Measurements from ENCODE around the gene GDI2.
"Not testable (repeated sequence)": the region's sequence is repeated elsewhere in the genome, so short reads cannot be mapped to it uniquely, and the experiment has no call there.

GDI2 gene

DNA sequence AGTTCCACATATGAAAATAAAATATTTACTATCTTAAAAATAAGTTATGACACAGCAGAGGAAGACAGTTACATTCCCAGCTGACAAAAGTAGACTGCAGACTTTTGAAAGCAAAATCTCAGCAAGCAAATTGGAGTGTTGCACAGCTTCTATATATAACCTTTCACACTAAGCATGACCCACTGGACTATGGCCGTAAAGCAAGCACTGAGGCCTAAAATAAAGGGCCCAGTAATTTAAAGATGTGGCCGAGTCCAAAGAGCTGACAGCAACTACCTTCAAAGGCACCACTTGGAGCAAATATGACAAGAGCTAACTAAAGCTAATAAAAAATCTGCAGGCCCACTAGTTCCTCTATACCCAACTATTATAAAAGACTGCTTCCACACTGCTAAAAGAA, 6.5 kb downstream of the GDI2 start:
- peaks cover 50% of the 10 kb centered on the region for H3K4me1 ChIP-seq (ENCODE audit: insufficient read depth, low read length)
- no peak overlapping the region for H3K4me3 ChIP-seq (ENCODE audit: low read depth in 1 of 2, low read length in 2 of 2)
- no peak overlapping the region for H3K27ac ChIP-seq (ENCODE audit: low read depth, low read length)
- no peak overlapping the region for H3K9ac ChIP-seq (ENCODE audit: low read length)
- H3K36me3 ChIP-seq (ENCODE audit: insufficient read depth, low read length): no peaks in the 10 kb centered on the region
- no peaks in the 10 kb centered on the region for H3K27me3 ChIP-seq (ENCODE audit: control insufficient read depth in 1 of 2, insufficient read depth in 2 of 2, low read length in 2 of 2)
- no peaks in the 10 kb centered on the region for H3K9me3 ChIP-seq (ENCODE audit: low read length)

DNA sequence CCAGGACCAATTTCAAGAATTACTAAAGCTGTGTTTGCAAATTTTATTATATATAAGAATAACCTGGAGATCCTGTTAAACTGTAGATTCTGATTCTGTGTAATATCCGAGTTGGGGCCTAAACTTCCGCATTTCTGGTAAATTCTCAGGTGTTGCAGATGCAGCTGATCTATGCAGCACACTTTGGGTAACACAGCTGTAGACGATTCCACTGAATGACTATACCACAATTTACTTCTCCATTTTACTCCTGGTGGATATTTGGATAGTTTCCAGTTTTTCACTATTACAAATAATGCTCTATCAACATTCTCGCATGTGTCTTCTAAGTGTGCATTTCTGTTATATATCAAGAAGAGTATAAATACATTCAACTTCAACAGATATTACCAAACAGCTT, 7.5 kb downstream of the GDI2 start:
- H3K36me3 ChIP-seq (ENCODE audit: insufficient read depth, low read length): no peaks in the 10 kb centered on the region
- H3K4me1 ChIP-seq (ENCODE audit: insufficient read depth, low read length): peaks cover 42% of the 10 kb centered on the region
- H3K4me3 ChIP-seq (ENCODE audit: low read depth in 1 of 2, low read length in 2 of 2): no peak overlapping the region
- H3K27ac ChIP-seq (ENCODE audit: low read depth, low read length): no peak overlapping the region
- no peaks in the 10 kb centered on the region for H3K9me3 ChIP-seq (ENCODE audit: low read length)
- H3K9ac ChIP-seq (ENCODE audit: low read length): no peak overlapping the region
- no peaks in the 10 kb centered on the region for H3K27me3 ChIP-seq (ENCODE audit: control insufficient read depth in 1 of 2, insufficient read depth in 2 of 2, low read length in 2 of 2)

DNA sequence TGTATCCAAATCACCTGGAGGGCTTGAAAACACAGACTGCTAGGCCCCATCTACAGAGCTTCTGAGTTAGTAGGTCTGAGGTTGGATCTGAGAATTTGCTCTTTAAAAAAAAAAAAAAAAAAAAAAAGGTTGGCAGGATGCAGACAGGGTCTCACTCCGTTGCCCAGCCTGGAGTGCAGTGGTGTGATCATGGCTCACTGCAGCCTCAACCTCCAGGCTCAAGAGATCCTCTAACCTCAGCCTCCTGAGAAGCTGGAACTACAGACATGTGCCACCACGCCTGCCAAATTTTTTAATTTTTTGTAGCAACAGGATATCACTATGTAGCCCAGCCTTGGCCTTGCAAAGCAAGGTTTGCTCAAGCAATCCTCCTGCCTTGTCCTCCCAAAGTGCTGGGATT, 8.0 kb downstream of the GDI2 start:
- Histone ChIP-seq H3K36me3 (ENCODE audit: insufficient read depth, low read length) (no peaks in the 10 kb centered on the region), H3K9ac (ENCODE audit: low read length) (no peak overlapping the region), H3K27ac (ENCODE audit: low read depth, low read length) (no peak overlapping the region), H3K4me3 (ENCODE audit: low read depth in 1 of 2, low read length in 2 of 2) (no peak overlapping the region), H3K4me1 (ENCODE audit: insufficient read depth, low read length) (peaks cover 37% of the 10 kb centered on the region), H3K27me3 (ENCODE audit: control insufficient read depth in 1 of 2, insufficient read depth in 2 of 2, low read length in 2 of 2) (no peaks in the 10 kb centered on the region), H3K9me3 (ENCODE audit: low read length) (no peaks in the 10 kb centered on the region)

DNA sequence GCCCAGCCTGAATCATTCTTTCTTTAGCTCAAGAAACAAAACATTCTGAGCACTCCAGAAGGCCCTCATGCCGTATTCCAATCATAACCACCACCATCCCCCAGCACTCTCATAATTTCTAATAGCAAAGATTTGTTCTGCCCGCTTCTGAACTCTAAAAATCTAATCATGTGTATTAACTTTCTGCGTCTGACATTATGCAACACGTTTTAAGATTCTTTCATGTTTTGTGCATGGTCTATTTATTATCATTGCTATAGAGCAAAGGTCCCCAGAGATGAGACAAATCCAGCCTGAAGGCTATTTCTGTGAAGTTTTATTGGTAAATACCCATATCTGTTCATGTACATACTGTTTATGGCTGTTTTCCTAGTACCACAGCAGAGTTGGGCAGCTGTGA, 8.8 kb downstream of the GDI2 start:
- H3K27me3 ChIP-seq (ENCODE audit: control insufficient read depth in 1 of 2, insufficient read depth in 2 of 2, low read length in 2 of 2): no peaks in the 10 kb centered on the region
- H3K27ac ChIP-seq (ENCODE audit: low read depth, low read length): no peak overlapping the region
- H3K9ac ChIP-seq (ENCODE audit: low read length): no peak overlapping the region
- peaks cover 29% of the 10 kb centered on the region for H3K4me1 ChIP-seq (ENCODE audit: insufficient read depth, low read length)
- no peak overlapping the region for H3K4me3 ChIP-seq (ENCODE audit: low read depth in 1 of 2, low read length in 2 of 2)
- H3K36me3 ChIP-seq (ENCODE audit: insufficient read depth, low read length): no peaks in the 10 kb centered on the region
- no peaks in the 10 kb centered on the region for H3K9me3 ChIP-seq (ENCODE audit: low read length)

DNA sequence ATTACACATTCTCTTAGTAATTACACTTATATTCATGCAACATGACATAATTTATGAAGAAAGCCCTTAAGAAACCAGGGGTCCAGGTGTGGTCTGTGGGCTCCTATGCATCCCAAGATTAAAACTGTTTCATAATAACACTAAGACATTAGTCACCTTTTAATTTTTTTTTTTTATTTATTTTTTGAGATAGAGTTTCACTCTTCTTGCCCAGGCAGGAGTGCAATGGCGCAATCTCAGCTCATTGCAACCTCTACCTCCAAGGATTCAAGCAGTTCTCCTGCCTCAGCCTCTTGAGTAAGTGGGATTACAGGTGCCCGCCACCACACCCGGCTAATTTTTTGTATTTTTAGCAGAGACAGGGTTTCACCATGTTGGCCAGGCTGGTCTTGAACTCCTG, 12.5 kb downstream of the GDI2 start:
- H3K4me3 ChIP-seq (ENCODE audit: low read depth in 1 of 2, low read length in 2 of 2): no peak overlapping the region
- H3K9ac ChIP-seq (ENCODE audit: low read length): no peak overlapping the region
- no peak overlapping the region for H3K27ac ChIP-seq (ENCODE audit: low read depth, low read length)
- no peaks in the 10 kb centered on the region for H3K27me3 ChIP-seq (ENCODE audit: control insufficient read depth in 1 of 2, insufficient read depth in 2 of 2, low read length in 2 of 2)
- H3K36me3 ChIP-seq (ENCODE audit: insufficient read depth, low read length): peaks cover 3% of the 10 kb centered on the region
- peaks cover 7% of the 10 kb centered on the region for H3K4me1 ChIP-seq (ENCODE audit: insufficient read depth, low read length)
- H3K9me3 ChIP-seq (ENCODE audit: low read length): no peaks in the 10 kb centered on the region

DNA sequence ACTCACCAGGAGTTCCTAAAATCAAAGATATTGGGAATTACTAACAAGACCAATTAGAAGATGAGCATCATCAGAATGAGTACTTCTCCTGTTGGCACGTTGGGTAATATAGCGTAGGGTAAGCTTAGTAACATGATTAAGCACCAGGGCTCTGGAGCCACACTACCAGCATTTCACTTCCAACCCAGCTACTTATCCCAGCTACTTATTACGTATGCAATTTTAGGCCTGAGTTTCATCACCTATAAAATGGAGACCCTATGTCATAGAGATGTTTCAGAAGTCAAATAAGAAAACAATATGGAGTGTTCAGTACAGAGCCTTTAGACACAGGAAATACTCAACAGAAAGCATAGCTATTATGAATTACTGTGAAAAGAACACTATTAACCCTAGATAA, 19.0 kb downstream of the GDI2 start:
- Histone ChIP-seq H3K27me3 (ENCODE audit: control insufficient read depth in 1 of 2, insufficient read depth in 2 of 2, low read length in 2 of 2) (no peaks in the 10 kb centered on the region), H3K27ac (ENCODE audit: low read depth, low read length) (no peak overlapping the region), H3K4me1 (ENCODE audit: insufficient read depth, low read length) (no peaks in the 10 kb centered on the region), H3K9me3 (ENCODE audit: low read length) (no peaks in the 10 kb centered on the region), H3K36me3 (ENCODE audit: insufficient read depth, low read length) (peaks cover 48% of the 10 kb centered on the region), H3K4me3 (ENCODE audit: low read depth in 1 of 2, low read length in 2 of 2) (no peak overlapping the region), H3K9ac (ENCODE audit: low read length) (no peak overlapping the region)

DNA sequence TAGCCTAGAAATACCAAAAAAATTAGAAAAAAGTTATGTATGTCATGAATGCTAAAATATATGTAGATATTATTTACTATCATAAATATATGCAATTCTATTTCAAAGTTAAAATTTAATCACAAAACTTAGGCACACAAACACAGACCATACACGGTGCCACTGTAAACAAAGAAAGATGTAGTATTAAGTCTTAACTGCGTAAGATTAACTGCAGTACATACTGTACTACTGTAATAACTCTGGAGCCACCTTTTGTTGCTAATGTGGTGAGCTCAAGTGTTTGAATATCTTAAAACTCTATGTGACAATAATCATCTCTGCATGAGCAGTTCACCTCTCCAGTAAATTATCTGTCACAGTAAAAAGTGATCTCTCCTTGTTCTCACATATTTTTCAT, 23.6 kb downstream of the GDI2 start:
- Histone ChIP-seq H3K9me3 (ENCODE audit: low read length) (no peaks in the 10 kb centered on the region), H3K9ac (ENCODE audit: low read length) (no peak overlapping the region), H3K4me1 (ENCODE audit: insufficient read depth, low read length) (peaks cover 5% of the 10 kb centered on the region), H3K36me3 (ENCODE audit: insufficient read depth, low read length) (peaks cover 43% of the 10 kb centered on the region), H3K27ac (ENCODE audit: low read depth, low read length) (no peak overlapping the region), H3K4me3 (ENCODE audit: low read depth in 1 of 2, low read length in 2 of 2) (no peak overlapping the region), H3K27me3 (ENCODE audit: control insufficient read depth in 1 of 2, insufficient read depth in 2 of 2, low read length in 2 of 2) (no peaks in the 10 kb centered on the region)

DNA sequence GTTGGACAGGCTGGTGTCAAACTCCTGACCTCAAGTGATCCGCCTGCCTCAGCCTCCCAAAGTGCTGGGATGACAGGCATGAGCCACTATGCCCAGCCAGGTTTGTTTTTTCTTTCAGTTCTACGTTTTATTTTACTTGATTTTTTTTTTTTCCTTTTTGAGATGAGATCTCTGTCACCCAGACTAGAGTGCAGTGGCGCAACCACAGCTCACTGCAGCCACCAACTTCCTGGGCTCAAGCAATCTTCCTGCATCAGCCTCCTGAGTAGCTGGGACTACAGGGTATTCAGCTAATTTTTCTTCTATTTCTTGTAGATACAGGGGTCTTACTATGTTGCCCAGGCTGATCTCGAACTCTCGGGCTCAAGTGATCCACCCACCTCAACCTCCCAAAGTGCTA, 24.3 kb downstream of the GDI2 start:
- Histone ChIP-seq H3K36me3 (ENCODE audit: insufficient read depth, low read length) (peaks cover 44% of the 10 kb centered on the region), H3K9me3 (ENCODE audit: low read length) (no peaks in the 10 kb centered on the region), H3K4me1 (ENCODE audit: insufficient read depth, low read length) (peaks cover 5% of the 10 kb centered on the region), H3K27me3 (ENCODE audit: control insufficient read depth in 1 of 2, insufficient read depth in 2 of 2, low read length in 2 of 2) (no peaks in the 10 kb centered on the region), H3K4me3 (ENCODE audit: low read depth in 1 of 2, low read length in 2 of 2) (no peak overlapping the region), H3K27ac (ENCODE audit: low read depth, low read length) (no peak overlapping the region), H3K9ac (ENCODE audit: low read length) (no peak overlapping the region)

DNA sequence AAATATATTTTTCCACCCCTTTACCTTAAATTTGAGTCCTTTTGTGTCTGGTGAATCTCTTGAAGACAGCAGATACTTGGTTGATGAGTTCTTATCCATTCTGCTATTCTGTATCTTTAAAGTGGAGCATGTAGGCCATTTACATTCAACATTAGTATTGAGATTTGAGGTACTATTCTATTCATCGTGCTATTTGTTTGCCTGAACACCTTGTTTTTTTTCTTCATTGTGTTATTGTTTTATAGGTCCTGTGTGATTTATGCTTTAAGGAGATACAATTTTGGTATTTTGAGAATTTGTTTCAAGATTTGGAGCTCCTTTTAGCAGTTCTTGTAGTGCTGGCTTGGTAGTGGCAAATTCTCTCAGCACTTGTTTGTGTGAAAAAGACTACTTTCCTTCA, 29.9 kb downstream of the GDI2 start:
- Histone ChIP-seq H3K36me3 (ENCODE audit: insufficient read depth, low read length) (peaks cover 25% of the 10 kb centered on the region), H3K9ac (ENCODE audit: low read length) (no peak overlapping the region), H3K27ac (ENCODE audit: low read depth, low read length) (no peak overlapping the region), H3K4me1 (ENCODE audit: insufficient read depth, low read length) (peaks cover 5% of the 10 kb centered on the region), H3K27me3 (ENCODE audit: control insufficient read depth in 1 of 2, insufficient read depth in 2 of 2, low read length in 2 of 2) (no peaks in the 10 kb centered on the region), H3K4me3 (ENCODE audit: low read depth in 1 of 2, low read length in 2 of 2) (no peak overlapping the region), H3K9me3 (ENCODE audit: low read length) (no peaks in the 10 kb centered on the region)

DNA sequence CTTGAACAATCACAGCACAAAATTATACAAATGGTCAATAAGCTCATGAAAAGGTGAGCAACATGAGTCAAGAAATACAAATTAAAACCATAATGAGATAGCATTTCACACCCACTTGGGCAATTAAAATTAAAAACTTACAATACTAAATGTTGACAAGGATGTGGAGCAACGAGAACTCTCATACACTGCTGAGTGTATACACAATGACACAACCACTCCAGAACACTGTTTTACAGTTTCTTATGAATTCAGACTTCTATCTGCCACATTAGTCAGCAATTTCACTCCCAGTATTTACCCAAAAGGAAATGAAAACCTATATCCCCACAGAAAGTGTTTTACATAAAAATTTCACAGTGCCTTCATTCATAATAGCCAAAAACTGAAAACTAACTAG, 31.1 kb downstream of the GDI2 start:
- H3K36me3 ChIP-seq (ENCODE audit: insufficient read depth, low read length): peaks cover 25% of the 10 kb centered on the region
- H3K27ac ChIP-seq (ENCODE audit: low read depth, low read length): no peak overlapping the region
- no peak overlapping the region for H3K4me3 ChIP-seq (ENCODE audit: low read depth in 1 of 2, low read length in 2 of 2)
- H3K27me3 ChIP-seq (ENCODE audit: control insufficient read depth in 1 of 2, insufficient read depth in 2 of 2, low read length in 2 of 2): no peaks in the 10 kb centered on the region
- no peak overlapping the region for H3K9ac ChIP-seq (ENCODE audit: low read length)
- no peaks in the 10 kb centered on the region for H3K4me1 ChIP-seq (ENCODE audit: insufficient read depth, low read length)
- no peaks in the 10 kb centered on the region for H3K9me3 ChIP-seq (ENCODE audit: low read length)

DNA sequence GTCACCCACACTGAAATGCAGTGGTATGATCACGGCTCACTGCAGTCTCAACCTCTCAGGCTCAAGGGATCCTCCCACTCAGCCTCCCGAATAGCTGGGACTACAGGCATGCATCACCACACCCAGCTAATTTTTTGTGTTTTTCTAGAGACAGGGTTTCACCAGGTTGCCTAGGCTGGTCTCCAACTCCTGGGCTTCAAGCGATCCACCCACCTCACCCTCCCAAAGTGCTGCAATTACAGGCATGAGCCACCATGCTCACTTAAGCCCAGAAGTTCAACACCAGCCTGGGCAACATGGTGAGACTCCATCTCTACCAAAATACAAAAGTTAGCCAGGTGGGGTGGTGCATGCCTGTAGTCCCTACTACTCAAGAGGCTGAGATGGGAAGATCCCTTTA, 33.5 kb downstream of the GDI2 start:
- no peak overlapping the region for H3K27ac ChIP-seq (ENCODE audit: low read depth, low read length)
- H3K36me3 ChIP-seq (ENCODE audit: insufficient read depth, low read length): peaks cover 16% of the 10 kb centered on the region

DNA sequence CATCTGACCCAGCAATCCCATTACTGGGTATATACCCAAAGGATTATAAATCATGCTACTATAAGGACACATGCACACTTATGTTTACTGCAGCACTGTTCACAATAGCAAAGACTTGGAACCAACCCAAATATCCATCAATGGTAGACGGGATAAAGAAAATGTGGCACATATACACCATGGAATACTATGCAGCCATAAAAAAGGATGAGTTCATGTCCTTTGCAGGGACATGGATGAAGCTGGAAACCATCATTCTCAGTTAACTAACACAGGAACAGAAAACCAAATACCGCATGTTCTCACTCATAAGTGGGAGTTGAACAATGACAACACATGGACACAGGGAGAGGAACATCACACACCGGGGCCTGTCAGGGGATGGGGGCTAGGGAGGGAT, 35.5 kb downstream of the GDI2 start:
- peaks cover 23% of the 10 kb centered on the region for H3K4me1 ChIP-seq (ENCODE audit: insufficient read depth, low read length)
- not testable (repeated sequence) for H3K27ac ChIP-seq (ENCODE audit: low read depth, low read length); H3K9me3 ChIP-seq (ENCODE audit: low read length); H3K36me3 ChIP-seq (ENCODE audit: insufficient read depth, low read length); H3K27me3 ChIP-seq (ENCODE audit: control insufficient read depth in 1 of 2, insufficient read depth in 2 of 2, low read length in 2 of 2); H3K9ac ChIP-seq (ENCODE audit: low read length); H3K4me3 ChIP-seq (ENCODE audit: low read depth in 1 of 2, low read length in 2 of 2)

More for the DNA sequence above, 33.5 kb downstream of the GDI2 start:
- Histone ChIP-seq H3K9me3 (ENCODE audit: low read length) (no peaks in the 10 kb centered on the region), H3K9ac (ENCODE audit: low read length) (no peak overlapping the region), H3K4me3 (ENCODE audit: low read depth in 1 of 2, low read length in 2 of 2) (no peak overlapping the region), H3K4me1 (ENCODE audit: insufficient read depth, low read length) (peaks cover 23% of the 10 kb centered on the region), H3K27me3 (ENCODE audit: control insufficient read depth in 1 of 2, insufficient read depth in 2 of 2, low read length in 2 of 2) (no peaks in the 10 kb centered on the region)

DNA sequence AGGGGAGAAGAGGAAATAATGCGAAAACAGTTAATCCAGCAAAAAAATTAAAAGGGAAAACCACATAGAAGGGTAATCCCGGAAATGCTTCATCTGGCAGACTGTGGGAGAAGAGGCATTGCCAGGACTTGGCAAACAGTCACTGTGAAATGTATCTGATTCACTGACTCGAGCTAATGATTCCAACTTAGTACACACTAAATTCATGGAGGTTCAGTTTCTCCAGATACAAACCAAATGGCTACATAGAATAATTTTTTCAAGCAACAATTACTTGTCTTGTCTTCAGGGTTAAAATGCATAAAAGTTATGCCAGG, 36.4 kb downstream of the GDI2 start:
- Histone ChIP-seq H3K4me3 (ENCODE audit: low read depth in 1 of 2, low read length in 2 of 2) (no peak overlapping the region), H3K9me3 (ENCODE audit: low read length) (no peaks in the 10 kb centered on the region), H3K27ac (ENCODE audit: low read depth, low read length) (no peak overlapping the region), H3K9ac (ENCODE audit: low read length) (no peak overlapping the region), H3K36me3 (ENCODE audit: insufficient read depth, low read length) (peaks cover 6% of the 10 kb centered on the region), H3K27me3 (ENCODE audit: control insufficient read depth in 1 of 2, insufficient read depth in 2 of 2, low read length in 2 of 2) (no peaks in the 10 kb centered on the region), H3K4me1 (ENCODE audit: insufficient read depth, low read length) (peaks cover 23% of the 10 kb centered on the region)

Data from muscle layer of colon (tissue), 2 donors.